ENCODE data around the gene DLX3. TPM values are rescaled to one million over a fixed set of nuclear protein-coding genes. Genes with fewer than 3 reads are reported as not detected.

Gene DLX3
- total RNA-seq, 1 donor from 2014 or later = 1.7 TPM

DNA sequence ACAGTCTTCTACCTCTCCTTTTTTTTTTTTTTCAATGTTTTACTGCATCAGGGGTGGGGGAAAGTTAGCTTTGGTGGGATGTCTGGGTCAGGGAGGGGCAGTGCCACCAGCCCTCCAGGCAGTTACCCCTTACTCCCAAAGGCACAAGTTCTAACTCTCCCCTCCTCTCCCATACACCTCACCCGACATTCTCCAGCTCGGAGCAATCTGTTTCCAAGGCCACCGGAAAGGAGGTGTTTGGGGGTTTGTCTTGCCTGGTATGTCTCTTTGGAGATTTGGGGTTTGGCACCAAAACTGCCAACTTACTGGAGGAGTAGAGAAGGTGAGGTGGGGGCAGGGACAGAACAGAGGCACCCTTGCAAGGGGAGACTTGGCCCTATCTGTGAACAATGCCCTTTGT, 4.7 kb downstream of the DLX3 start:
- intact Hi-C loops (cut with DNase I) = loop anchor here (5.0 to 10.0 kb wide), 2 partner anchors 108 to 436 kb away; no protein-coding TSS in a partner anchor
- TF ChIP-seq, protein P1, sequence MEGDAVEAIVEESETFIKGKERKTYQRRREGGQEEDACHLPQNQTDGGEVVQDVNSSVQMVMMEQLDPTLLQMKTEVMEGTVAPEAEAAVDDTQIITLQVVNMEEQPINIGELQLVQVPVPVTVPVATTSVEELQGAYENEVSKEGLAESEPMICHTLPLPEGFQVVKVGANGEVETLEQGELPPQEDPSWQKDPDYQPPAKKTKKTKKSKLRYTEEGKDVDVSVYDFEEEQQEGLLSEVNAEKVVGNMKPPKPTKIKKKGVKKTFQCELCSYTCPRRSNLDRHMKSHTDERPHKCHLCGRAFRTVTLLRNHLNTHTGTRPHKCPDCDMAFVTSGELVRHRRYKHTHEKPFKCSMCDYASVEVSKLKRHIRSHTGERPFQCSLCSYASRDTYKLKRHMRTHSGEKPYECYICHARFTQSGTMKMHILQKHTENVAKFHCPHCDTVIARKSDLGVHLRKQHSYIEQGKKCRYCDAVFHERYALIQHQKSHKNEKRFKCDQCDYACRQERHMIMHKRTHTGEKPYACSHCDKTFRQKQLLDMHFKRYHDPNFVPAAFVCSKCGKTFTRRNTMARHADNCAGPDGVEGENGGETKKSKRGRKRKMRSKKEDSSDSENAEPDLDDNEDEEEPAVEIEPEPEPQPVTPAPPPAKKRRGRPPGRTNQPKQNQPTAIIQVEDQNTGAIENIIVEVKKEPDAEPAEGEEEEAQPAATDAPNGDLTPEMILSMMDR (IDR thresholded peaks at IDR 0.05) = no peak
- no peak for TF ChIP-seq POLR2A (IDR thresholded peaks at IDR 0.05)
- no peak for TF ChIP-seq POLR2AphosphoS5 (IDR thresholded peaks at IDR 0.05; ENCODE audit: insufficient read depth in 1 of 2, low read depth in 1 of 2)
- Histone ChIP-seq H3K9me3 (no peaks in the 10 kb centered on the region), H3K27ac (no peak overlapping the region), H3K36me3 (no peaks in the 10 kb centered on the region), H3K4me1 (peaks cover 41% of the 10 kb centered on the region), H3K4me3 (no peak overlapping the region), H3K27me3 (no peaks in the 10 kb centered on the region)
- no peak for DNase-seq (ENCODE audit: extremely low spot score in 2 of 2)

DNA sequence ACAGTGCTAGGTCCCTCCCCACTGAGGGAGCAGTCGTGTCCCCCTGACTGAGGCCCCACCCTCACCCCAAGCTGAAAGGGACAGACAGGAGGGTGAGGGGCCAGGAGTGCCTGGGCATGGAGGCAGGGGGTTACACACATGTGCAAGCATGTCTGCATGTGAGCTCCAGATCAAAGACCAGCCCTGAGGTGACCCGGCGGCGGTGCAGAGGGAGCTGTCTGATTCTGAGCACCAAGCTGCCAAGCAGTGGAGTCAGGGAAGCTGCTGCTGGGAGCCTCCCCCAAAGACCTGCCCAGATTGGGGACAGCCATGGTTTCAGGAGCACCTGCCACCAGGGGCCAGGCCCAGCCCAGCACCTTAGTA, 5.5 kb downstream of the DLX3 start:
- H3K36me3 ChIP-seq = no peaks in the 10 kb centered on the region
- peaks cover 36% of the 10 kb centered on the region for H3K4me1 ChIP-seq
- no peak for DNase-seq (ENCODE audit: extremely low spot score in 2 of 2)
- TF ChIP-seq POLR2A (IDR thresholded peaks at IDR 0.05) = no peak
- TF ChIP-seq, protein P1 (IDR thresholded peaks at IDR 0.05) = no peak
- no peak for TF ChIP-seq POLR2AphosphoS5 (IDR thresholded peaks at IDR 0.05; ENCODE audit: insufficient read depth in 1 of 2, low read depth in 1 of 2)
- no peak overlapping the region for H3K27ac ChIP-seq
- intact Hi-C loops (cut with DNase I) = no loop called here
- H3K27me3 ChIP-seq = no peaks in the 10 kb centered on the region
- no peaks in the 10 kb centered on the region for H3K9me3 ChIP-seq
- no peak overlapping the region for H3K4me3 ChIP-seq

DNA sequence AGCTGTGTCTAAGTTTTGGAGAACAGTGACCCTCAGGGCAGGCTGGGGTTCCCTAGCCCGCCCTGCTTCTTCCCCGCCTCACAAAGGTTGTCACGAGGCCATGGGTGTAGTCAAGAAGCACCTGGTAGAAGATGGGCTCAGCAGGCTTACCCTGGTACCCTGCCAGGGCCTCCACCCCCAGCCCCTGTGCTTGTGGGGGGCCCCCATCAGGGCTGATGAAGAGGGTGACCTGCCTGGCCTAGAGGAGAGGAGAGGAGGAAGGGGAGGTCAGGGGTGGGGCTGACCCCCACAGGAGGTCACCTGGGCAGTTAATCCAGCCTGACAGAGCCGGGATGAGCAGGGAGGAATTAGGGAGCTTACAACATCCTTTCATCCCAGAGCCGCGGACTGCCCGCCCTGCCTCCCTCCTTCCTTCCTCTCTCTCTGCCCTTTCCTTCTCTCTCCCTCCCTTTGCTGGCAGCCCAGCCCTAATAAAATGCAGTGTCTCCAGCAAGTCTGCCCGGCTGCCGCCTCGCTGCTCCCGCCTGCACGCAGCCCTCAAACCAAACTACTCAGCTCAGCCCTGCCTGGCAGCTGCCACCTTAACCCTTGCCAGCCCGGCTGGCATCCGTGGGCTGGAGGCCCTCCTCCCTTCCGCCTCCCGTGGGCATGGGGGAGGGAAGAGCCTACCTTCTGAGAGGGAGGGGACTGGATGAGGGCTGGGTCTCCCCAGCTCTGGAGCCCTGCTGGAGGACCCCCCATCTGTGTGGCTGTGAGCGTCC, 7.2 kb downstream of the DLX3 start:
- no peaks in the 10 kb centered on the region for H3K36me3 ChIP-seq
- no peak for TF ChIP-seq POLR2AphosphoS5 (IDR thresholded peaks at IDR 0.05; ENCODE audit: insufficient read depth in 1 of 2, low read depth in 1 of 2)
- TF ChIP-seq, protein P1 (IDR thresholded peaks at IDR 0.05) = no peak
- no peak for TF ChIP-seq POLR2A (IDR thresholded peaks at IDR 0.05)
- H3K4me1 ChIP-seq = peaks cover 22% of the 10 kb centered on the region
- intact Hi-C loops (cut with DNase I) = no loop called here
- no peak for DNase-seq (ENCODE audit: extremely low spot score in 2 of 2)
- no peak overlapping the region for H3K27ac ChIP-seq
- no peaks in the 10 kb centered on the region for H3K9me3 ChIP-seq
- H3K4me3 ChIP-seq = no peak overlapping the region
- H3K27me3 ChIP-seq = no peaks in the 10 kb centered on the region

DNA sequence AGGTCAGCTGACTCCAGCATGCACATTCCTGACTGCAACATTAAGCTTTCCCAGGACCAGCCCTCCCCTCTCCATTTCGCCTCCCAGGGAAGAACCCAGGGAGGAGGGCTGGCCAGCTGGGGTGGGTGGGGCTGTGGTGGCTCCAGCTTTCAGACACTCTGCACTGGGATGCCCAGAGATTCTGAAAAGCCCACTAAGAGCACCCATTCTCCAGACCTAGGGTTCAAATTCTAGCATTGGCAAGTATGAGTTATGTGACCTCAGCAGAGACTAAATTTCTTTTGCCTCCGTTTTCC, 7.8 kb downstream of the DLX3 start:
- Histone ChIP-seq H3K9me3 (no peaks in the 10 kb centered on the region), H3K4me3 (no peak overlapping the region), H3K27ac (no peak overlapping the region), H3K36me3 (no peaks in the 10 kb centered on the region), H3K27me3 (no peaks in the 10 kb centered on the region), H3K4me1 (peaks cover 19% of the 10 kb centered on the region)
- intact Hi-C loops (cut with DNase I) = no loop called here
- DNase-seq (ENCODE audit: extremely low spot score in 2 of 2) = no peak
- TF ChIP-seq, protein P1 (IDR thresholded peaks at IDR 0.05) = no peak

DNA sequence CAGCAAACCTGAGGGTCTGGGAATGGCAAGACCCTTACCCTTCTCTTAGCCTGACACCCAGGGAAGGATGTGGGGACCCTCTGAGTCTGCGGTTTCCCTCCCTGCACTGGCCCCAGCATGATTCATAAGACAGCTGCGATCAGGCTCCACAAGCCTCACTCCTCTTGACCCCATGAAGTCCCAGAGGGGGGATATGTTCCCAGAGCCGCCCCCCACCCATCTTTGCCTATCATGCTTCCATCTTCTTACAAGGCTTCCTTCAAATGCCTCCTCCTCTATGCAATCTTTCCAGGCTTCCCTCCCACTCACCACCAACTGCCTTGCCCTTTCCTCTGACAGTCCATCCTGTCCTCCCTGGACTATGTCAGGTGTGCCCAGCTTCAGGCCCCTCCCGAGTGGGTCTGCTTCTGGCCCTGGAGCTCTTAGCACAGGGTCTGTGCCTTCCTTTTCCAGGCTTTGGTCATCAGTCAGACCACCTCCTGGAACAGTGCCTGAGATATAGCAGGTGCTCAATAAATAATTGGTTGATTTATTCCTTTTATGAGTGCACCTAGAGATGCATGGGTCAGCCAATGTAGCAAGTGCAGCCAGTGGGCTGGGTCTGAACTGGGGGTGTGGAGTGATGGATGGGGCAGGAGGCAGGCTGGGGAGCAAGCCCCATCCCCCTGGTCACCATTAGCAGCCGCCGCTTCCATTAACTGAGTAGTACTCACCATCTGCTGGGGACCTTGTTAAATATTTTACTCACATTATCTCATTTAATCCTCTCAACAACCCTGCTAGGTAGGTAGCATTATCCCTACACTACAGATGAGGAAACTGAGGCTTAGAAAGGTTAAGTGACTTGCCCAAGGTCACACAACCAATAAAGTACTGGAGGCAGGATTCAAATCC, 8.4 kb downstream of the DLX3 start:
- no peaks in the 10 kb centered on the region for H3K27me3 ChIP-seq

More for the DNA sequence above, 8.4 kb downstream of the DLX3 start:
- H3K9me3 ChIP-seq = no peaks in the 10 kb centered on the region
- intact Hi-C loops (cut with DNase I) = no loop called here
- no peak overlapping the region for H3K4me3 ChIP-seq
- no peaks in the 10 kb centered on the region for H3K36me3 ChIP-seq
- TF ChIP-seq POLR2A (IDR thresholded peaks at IDR 0.05) = no peak
- no peak for TF ChIP-seq POLR2AphosphoS5 (IDR thresholded peaks at IDR 0.05; ENCODE audit: insufficient read depth in 1 of 2, low read depth in 1 of 2)
- TF ChIP-seq, protein P1 (IDR thresholded peaks at IDR 0.05) = no peak
- H3K27ac ChIP-seq = no peak overlapping the region
- H3K4me1 ChIP-seq = peaks cover 19% of the 10 kb centered on the region
- no peak for DNase-seq (ENCODE audit: extremely low spot score in 2 of 2)
